H1 (cell line): ENCODE results near the gene SARS2. TPM values are rescaled to one million over a fixed set of nuclear protein-coding genes. Genes with fewer than 3 reads are reported as not detected.

Experiments used
- CEBPB ChIP-seq: IDR thresholded peaks from 2 replicates; pipeline ENCODE4 v1.6.1; 2012; ENCODE audit warnings: low read depth, low read length
- KDM4A ChIP-seq: IDR thresholded peaks from one replicate; pipeline ENCODE4 v1.7.1; 2012; ENCODE audit warnings: low read depth, mild to moderate bottlenecking, moderate library complexity, low read length, inconsistent platforms; ENCODE audit not compliant: severe bottlenecking
- RAD21 ChIP-seq, 2 experiments: IDR thresholded peaks in 1 of 2; conservative IDR thresholded peaks in 1 of 2; 2 replicates each; pipeline ENCODE4 v1.6.1; 2011; ENCODE audit warnings: low read depth in 2 of 2, low read length in 2 of 2, improper control_type of control experiment in 1 of 2, inconsistent platforms in 1 of 2, mild to moderate bottlenecking in 1 of 2, moderate library complexity in 1 of 2
- RBBP5 ChIP-seq: IDR thresholded peaks from 2 replicates; pipeline ENCODE4 v1.7.1; 2012; ENCODE audit warnings: low read depth, mild to moderate bottlenecking, inconsistent platforms, low read length, moderate library complexity, borderline replicate concordance
- SAP30 ChIP-seq: fragments of 300-600 bp; sonication (generic); IDR thresholded peaks from 2 replicates; pipeline ENCODE4 v1.7.1; 2012; ENCODE audit warnings: low read length, moderate library complexity, mild to moderate bottlenecking, inconsistent platforms; ENCODE audit not compliant: insufficient read depth, insufficient replicate concordance
- SIN3A ChIP-seq, 2 experiments: IDR thresholded peaks in 1 of 2; conservative IDR thresholded peaks in 1 of 2; 2 replicates each; pipeline ENCODE4 v1.6.1; 2011 to 2012; ENCODE audit warnings: low read length in 2 of 2, improper control_type of control experiment in 1 of 2, low read depth in 1 of 2, mild to moderate bottlenecking in 1 of 2
- TBP ChIP-seq: IDR thresholded peaks from 2 replicates; pipeline ENCODE4 v1.6.1; 2011; ENCODE audit warnings: low read depth, low read length, improper control_type of control experiment
- TEAD4 ChIP-seq: IDR thresholded peaks from 2 replicates; pipeline ENCODE4 v1.6.1; 2012; ENCODE audit warnings: low read depth, low read length, inconsistent platforms, mixed read lengths
- polyA plus RNA-seq, 7 experiments: library from polyadenylated mRNA; depleted of rRNA in 3 of 7; stranded (reverse) in 5 of 7; unstranded in 2 of 7; fragments of >200 nt in 5 of 7; fragments of 200-250 nt in 2 of 7; gene quantifications; 1 replicate in 5 of 7; 2 replicates in 1 of 7; 4 replicates in 1 of 7; pipeline versions ENCODE4 v1.2.1 to v1.2.3, GENCODE V29; 2011 to 2013; ENCODE audit warnings: missing spikeins in 2 of 7, mixed read lengths in 2 of 7
- total RNA-seq: library from RNA; stranded (reverse); fragmentation: NEBNext Ultra II Directional; extraction: Animal tissue kit (Norgen Biotek cat#: 25700); gene quantifications from 2 replicates; pipeline ENCODE4 v1.2.1, GENCODE V29; 2021
- TF ChIP-seq, protein P1 (sequence below): fragments of 300-600 bp; sonication (generic); IDR thresholded peaks from 2 replicates; pipeline ENCODE4 v1.7.1; 2012; ENCODE audit warnings: low read length, moderate library complexity, mild to moderate bottlenecking, inconsistent platforms; ENCODE audit not compliant: insufficient replicate concordance

The SARS2 gene
- total and polyA plus RNA-seq, 2 of the 8 experiments (the other 6 are each of a cell fraction or from before 2014, with no cell fraction given), result 68.0 to 102 TPM

DNA sequence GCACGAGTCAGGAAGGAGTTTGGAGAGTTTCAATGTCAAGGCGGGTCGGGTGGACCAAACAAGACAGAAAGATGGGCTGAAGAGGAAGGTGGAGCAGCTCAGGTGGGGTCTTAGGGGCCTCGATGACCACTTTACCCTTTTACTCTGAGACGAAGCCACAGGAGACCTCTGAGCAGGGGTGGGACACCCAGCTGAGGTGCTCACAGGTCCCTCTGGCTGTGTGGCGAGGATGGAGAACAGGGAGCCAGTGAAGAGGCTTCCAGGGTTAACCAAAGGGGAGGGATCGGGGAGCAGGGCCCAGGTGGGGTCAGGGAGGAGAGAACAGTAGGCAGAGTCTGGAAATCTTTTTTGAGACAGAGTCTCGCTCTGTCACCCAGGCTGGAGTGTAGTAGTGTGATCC, 16.6 kb downstream of the SARS2 start (continued):
- TF ChIP-seq, protein P1, sequence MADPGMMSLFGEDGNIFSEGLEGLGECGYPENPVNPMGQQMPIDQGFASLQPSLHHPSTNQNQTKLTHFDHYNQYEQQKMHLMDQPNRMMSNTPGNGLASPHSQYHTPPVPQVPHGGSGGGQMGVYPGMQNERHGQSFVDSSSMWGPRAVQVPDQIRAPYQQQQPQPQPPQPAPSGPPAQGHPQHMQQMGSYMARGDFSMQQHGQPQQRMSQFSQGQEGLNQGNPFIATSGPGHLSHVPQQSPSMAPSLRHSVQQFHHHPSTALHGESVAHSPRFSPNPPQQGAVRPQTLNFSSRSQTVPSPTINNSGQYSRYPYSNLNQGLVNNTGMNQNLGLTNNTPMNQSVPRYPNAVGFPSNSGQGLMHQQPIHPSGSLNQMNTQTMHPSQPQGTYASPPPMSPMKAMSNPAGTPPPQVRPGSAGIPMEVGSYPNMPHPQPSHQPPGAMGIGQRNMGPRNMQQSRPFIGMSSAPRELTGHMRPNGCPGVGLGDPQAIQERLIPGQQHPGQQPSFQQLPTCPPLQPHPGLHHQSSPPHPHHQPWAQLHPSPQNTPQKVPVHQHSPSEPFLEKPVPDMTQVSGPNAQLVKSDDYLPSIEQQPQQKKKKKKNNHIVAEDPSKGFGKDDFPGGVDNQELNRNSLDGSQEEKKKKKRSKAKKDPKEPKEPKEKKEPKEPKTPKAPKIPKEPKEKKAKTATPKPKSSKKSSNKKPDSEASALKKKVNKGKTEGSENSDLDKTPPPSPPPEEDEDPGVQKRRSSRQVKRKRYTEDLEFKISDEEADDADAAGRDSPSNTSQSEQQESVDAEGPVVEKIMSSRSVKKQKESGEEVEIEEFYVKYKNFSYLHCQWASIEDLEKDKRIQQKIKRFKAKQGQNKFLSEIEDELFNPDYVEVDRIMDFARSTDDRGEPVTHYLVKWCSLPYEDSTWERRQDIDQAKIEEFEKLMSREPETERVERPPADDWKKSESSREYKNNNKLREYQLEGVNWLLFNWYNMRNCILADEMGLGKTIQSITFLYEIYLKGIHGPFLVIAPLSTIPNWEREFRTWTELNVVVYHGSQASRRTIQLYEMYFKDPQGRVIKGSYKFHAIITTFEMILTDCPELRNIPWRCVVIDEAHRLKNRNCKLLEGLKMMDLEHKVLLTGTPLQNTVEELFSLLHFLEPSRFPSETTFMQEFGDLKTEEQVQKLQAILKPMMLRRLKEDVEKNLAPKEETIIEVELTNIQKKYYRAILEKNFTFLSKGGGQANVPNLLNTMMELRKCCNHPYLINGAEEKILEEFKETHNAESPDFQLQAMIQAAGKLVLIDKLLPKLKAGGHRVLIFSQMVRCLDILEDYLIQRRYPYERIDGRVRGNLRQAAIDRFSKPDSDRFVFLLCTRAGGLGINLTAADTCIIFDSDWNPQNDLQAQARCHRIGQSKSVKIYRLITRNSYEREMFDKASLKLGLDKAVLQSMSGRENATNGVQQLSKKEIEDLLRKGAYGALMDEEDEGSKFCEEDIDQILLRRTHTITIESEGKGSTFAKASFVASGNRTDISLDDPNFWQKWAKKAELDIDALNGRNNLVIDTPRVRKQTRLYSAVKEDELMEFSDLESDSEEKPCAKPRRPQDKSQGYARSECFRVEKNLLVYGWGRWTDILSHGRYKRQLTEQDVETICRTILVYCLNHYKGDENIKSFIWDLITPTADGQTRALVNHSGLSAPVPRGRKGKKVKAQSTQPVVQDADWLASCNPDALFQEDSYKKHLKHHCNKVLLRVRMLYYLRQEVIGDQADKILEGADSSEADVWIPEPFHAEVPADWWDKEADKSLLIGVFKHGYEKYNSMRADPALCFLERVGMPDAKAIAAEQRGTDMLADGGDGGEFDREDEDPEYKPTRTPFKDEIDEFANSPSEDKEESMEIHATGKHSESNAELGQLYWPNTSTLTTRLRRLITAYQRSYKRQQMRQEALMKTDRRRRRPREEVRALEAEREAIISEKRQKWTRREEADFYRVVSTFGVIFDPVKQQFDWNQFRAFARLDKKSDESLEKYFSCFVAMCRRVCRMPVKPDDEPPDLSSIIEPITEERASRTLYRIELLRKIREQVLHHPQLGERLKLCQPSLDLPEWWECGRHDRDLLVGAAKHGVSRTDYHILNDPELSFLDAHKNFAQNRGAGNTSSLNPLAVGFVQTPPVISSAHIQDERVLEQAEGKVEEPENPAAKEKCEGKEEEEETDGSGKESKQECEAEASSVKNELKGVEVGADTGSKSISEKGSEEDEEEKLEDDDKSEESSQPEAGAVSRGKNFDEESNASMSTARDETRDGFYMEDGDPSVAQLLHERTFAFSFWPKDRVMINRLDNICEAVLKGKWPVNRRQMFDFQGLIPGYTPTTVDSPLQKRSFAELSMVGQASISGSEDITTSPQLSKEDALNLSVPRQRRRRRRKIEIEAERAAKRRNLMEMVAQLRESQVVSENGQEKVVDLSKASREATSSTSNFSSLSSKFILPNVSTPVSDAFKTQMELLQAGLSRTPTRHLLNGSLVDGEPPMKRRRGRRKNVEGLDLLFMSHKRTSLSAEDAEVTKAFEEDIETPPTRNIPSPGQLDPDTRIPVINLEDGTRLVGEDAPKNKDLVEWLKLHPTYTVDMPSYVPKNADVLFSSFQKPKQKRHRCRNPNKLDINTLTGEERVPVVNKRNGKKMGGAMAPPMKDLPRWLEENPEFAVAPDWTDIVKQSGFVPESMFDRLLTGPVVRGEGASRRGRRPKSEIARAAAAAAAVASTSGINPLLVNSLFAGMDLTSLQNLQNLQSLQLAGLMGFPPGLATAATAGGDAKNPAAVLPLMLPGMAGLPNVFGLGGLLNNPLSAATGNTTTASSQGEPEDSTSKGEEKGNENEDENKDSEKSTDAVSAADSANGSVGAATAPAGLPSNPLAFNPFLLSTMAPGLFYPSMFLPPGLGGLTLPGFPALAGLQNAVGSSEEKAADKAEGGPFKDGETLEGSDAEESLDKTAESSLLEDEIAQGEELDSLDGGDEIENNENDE, result no peak
- no peak for TF ChIP-seq KDM4A
- no peak for TF ChIP-seq CEBPB
- no peak for TF ChIP-seq SIN3A (conservative IDR thresholded peaks at IDR 0.05 in 1 of 2, IDR thresholded peaks at IDR 0.05 in 1 of 2; ENCODE audit: low read depth in 1 of 2, low read length in 2 of 2)
- TF ChIP-seq RBBP5, result no peak
- no peak for TF ChIP-seq RAD21 (IDR thresholded peaks at IDR 0.05 in 1 of 2, conservative IDR thresholded peaks at IDR 0.05 in 1 of 2; ENCODE audit: low read depth in 2 of 2, low read length in 2 of 2)
- TF ChIP-seq TBP, result no peak
- no peak for TF ChIP-seq TEAD4
- no peak for TF ChIP-seq SAP30
